Anterior cingulate cortex (tissue), 58 donors: ENCODE data around the gene TBC1D9B.

Experiments
- DNase-seq, 58 donors: peaks; one replicate each; lab custom pipeline; 2025; lab: John Stamatoyannopoulos, UW

TBC1D9B gene

DNA sequence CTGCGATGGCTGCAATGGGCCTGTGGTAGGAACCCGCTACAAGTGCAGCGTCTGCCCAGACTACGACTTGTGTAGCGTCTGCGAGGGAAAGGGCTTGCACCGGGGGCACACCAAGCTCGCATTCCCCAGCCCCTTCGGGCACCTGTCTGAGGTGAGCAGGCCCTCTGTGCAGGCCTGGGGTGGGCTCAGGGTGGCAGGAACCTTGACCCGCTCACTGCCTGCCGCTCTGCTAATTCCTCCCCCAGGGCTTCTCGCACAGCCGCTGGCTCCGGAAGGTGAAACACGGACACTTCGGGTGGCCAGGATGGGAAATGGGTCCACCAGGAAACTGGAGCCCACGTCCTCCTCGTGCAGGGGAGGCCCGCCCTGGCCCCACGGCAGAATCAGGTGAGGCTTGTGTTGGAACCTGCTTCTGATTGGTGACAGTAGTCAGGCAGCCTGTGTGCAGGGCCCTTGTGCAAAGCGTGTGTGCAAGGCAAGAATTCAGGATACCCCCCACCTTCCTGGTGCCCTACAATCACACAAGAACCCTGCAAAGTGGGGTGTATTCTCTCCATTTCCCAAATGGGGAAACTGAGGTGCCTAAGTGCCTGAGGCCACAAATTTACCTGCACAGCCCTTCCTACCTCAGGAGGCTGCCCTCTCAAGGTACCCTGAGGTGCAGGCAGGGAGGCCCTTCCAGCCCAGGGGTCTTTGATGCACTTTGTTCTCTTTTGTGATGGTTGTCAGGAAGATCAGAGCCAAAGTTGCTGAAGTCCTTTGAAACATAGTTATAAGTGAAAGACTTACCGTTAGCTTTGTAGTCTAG lies 83.6 kb downstream of the TBC1D9B start:
- DNase-seq, result no peak

DNA sequence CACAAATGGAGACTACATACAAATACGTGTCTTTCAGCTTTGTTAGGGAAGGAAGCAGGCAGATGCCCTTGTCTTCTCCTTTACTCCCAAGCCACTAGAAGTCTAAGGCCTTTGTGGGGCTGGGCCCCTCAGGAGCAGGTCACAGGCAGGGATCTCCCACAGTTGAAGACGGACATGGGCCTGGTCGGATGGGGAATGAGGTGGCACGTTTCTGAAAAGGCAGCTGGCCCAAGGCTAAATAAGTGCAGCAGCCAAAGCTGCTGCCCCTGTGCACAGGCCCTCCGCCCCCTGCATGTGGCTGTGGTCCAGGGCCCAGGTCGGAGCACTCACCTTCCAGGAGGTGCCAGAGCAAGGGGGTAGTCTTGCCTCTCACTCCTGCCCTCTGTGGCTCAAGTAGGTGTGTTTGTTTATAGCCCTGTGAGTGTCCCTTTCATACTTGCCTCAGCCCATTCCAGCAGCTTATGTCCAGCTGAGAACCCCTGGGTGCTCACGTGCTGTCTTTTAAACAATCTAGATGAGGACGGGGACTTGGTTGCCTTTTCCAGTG lies 85.2 kb downstream of the TBC1D9B start:
- no peak for DNase-seq

DNA sequence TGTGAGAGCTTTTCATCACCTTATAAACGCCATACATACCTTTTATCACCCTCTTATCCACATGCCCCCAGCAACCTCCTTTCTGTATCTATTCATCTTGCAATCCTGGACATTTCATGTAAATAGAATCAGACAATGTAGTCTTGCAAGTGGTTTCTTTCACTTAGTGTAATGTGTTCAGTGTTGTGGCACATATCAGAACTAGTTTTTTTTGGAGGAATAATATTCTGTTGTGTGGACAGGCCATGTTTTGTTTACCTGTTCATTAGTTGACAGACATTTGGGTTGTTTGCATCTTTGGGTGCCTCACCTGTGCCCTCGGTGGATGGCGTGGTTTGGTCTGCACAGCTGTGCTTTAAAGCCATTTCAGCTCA lies 85.7 kb downstream of the TBC1D9B start:
- no peak for DNase-seq

DNA sequence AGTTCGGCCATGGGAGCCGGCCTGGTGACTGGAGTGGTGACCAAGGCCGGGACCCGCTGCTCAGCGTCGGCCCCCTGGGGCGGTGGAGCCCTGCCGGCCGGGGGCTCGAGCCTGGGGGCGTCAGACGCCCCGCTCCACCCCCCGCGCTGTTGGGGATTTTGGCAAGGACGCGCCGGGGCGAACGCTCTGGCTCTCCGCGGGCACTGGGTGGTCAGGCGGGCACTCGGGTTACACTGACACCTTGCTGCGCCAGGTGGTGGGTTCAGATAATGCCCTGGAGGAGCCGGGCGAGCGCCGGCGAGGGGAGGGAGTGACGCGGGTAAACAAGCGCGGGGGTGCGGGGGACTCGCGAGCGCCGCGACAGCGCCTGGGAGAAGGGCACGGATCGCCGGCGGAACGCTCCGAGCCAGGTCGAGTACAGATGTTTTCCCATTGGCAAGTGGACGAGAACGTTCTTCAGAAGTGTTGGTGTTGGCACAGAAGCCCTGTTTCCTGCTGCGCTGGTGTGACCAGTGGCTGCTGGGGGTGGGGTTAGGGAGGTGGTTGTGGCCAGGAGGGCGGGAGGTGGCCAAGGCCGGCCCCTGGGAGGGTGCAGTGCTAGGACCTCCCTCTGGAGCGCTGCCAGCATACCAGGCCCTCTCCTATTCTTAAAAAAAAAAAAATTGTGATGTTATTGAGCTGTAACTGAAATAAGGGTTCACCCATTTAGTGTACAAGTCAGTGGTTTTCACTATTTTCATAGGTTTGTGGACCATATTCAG lies 86.2 kb downstream of the TBC1D9B start:
- peak in 57 of 58 donors; percentile 13 to 92 (median 83) for DNase-seq

DNA sequence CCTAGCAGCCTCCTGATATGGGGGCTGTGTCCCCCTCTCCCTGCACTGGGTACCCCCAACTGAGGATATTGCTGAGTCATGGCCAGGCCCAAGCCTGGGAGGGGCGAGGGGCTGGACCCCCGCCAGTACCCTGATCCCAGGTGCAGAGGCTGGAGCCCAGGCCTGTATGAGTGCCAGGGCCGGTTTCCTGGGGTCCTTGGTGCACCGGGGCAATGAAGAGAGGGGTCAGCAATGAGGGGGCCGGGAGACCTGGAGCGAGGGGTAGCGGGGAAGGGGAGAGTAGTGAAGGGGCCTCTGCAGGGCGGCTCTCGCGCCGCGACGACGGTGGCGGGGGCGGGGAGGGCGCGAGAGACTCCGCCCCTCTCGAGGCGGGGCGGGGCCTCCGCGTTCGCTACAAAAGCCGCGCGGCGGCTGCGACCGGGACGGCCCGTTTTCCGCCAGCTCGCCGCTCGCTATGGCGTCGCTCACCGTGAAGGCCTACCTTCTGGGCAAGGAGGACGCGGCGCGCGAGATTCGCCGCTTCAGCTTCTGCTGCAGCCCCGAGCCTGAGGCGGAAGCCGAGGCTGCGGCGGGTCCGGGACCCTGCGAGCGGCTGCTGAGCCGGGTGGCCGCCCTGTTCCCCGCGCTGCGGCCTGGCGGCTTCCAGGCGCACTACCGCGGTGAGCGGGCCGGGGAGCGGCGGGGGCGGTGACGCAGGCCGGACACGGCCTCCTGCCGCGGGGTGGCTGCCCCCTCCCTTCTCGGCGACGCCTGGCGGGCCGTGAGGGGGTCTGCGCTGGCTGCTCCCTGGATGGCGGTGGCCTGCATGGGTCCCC lies 87.0 kb downstream of the TBC1D9B start, which contains the start of gene SQSTM1:
Gene SQSTM1, plus strand, starts transcription at position 423 of the 815 bp plus-strand sequence. Its CDS starts 32 bp downstream, at position 455.
- DNase-seq, result peak; percentile 5 to 90 (median 82)

DNA sequence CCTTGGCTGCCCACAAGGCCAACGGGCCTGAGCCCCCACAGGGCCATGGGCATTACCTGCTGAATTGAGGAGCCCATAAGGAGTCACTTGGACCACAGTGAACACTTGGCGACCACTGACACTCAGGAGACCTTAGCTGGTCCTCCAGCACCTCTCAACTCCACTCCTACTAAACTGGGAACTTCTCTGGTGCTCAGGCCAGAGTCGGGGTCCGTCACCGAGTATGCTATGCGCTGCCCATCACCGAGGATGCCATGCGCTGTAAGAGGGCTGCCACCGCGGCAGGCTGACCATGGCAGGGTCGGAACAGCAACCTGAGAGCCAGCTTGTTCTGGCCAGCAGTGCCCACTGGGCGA lies 87.6 kb downstream of the TBC1D9B start:
- DNase-seq, result peak in 4 of 58 donors; percentile 53 to 72 (median 61)

DNA sequence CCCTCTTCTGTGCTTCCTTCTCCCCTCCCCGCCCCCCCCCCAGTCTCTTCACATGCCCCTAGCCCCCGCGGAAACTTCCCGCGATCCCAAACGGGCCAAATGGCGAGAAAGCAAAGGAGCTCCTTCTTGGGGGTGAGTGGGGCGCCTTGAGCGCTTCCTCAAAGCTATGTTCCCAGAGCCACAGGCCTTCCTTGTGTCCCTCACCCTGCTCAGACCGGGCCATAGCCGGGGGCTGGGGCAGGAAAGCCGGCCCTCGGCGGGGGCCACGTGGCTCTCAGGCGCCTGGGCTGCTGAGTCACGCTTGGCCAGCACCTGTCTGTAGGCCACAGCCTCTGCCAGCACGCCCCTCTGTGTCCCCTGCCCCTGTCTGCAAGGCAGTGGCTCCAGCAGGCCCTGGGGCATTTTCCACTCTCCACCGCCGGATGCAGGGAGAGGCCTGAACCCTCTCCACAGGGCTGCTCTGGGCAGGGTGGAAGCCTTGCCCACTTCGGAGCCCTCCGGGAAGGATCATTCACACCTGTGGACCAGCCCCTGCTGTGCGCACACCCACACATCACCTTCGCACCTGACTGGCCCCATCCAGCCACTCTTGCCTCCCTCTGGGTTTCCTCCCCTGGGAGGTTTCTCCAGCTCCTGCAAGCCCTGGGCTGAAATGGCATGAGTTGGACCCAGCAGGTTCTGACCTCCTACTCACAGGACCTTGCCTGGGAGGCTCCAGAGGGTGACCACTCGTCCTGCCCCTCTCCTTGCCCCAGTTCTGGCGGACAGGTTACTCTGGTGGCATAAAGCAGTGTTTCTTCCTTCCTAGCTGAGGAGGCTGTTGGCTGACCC lies 88.2 kb downstream of the TBC1D9B start:
- peak in 46 of 58 donors; percentile 35 to 84 (median 69) for DNase-seq

DNA sequence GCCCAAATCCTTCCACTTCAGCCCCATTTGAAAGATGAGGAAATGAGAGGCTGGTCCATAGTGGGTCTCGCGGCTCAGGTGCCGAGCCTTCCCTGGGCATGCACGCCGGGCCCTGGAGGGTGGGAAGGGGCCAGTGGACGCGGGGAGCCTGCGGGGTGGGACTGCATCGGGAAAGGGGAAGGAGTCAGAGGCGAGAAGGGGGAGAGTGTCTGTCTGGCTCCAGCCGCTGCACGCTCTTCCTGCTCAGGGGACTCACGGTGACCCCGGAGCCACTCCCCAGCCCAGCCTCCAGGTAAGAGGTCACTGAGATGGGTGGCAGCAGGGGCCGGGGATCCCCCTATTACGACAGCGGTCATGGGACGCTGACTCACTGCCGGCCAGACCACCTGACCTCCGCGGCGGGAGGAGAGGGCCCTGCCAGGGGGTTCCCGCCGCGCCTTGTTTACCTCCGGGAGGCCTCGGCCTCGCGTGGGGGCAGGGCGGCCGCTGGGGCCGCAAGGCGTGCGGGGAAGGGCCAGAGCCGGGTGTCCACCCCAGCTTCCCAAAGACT lies 88.9 kb downstream of the TBC1D9B start:
- peak; percentile 31 to 97 (median 89) for DNase-seq

DNA sequence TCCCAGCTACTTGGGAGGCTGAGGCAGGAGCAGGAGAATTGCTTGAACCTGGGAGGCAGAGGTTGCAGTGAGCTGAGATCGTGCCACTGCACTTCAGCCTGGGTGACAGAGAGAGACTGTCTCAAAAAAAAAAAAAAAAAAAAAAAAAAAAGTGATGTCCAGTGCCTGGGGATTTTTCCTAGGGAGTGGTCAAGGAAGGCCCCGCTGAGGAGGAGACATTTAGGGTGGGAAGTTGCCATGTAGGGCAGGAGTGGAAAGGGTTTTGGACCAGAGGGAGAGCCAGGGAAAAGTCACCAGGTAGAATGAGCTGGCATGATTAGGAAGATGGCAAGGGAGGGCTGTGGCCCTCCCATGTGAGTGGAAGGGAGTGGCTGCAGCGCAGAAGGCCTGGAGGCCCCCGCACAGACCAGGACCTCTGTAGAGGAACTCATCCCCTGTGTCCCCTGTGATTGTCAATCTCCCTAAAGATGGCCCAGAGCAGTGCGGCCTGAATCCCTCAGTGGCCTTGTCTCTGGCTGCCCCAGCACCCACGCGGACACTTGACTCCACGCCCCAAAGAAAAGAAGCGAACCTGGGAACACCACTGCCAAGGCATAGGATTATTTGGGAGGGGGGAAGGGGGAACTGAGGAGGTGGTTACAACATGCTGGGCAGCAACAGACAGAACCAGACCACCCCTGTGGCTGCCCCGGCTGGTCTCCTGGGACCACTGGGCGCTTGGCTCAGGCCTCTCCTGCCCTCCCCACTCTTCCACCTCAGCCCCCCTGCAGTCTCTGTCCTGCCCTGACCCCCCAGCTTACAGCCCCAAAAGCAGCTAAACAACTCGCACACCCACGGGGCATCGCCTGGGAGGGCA lies 89.6 kb downstream of the TBC1D9B start:
- DNase-seq, result peak in 1 of 58 donors; percentile 59

DNA sequence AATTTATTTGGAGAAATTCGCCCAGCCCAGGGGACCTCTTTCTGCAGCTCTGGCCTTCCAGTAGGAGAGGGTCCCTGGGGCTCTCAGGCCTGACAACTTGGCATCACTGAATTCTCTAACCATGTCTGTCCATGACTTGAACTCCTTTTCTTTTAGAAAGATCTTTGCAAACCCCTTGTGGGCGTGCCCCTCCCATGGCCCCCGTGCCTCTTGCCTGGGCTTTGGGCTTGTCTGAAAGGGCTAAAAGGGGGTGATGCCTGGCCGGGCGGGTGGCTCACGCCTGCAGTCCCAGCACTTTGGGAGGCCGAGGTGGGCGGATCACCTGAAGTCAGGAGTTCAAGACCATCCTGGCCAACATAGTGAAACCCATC lies 90.2 kb downstream of the TBC1D9B start:
- DNase-seq, result no peak

DNA sequence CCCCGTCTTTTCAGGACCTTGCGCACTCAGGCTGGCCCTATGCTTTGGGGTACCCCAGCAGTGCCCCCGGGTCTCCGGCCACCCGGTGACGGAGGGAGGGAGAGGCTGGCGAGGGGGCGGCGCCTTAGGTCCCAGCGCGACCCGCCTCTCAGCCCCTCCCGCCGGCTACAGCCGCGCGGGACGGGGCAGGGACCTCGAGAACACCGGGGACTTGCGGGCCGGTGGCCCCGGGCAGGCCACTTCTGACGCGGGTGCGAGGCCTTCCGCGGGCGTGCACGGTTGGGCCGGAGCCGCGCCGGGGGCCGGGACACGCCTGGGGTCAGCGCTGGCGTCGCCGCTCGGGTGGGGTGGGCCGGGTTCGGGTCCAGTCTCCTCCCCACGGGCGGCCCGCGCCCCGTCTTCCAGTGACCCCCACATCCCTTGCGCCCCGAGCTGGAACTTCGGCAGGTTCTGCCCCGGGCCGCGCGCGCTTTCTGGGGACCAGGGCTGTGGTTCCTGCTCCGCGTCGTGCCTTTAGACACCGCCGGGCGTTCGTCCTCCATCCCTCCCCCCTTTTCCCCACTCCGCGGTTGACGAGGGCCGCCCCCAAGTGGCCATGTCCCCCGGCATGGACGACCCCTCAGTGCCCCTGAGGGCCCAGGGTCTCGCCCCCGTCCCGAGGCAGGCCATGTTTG lies 90.8 kb downstream of the TBC1D9B start:
- no peak for DNase-seq

DNA sequence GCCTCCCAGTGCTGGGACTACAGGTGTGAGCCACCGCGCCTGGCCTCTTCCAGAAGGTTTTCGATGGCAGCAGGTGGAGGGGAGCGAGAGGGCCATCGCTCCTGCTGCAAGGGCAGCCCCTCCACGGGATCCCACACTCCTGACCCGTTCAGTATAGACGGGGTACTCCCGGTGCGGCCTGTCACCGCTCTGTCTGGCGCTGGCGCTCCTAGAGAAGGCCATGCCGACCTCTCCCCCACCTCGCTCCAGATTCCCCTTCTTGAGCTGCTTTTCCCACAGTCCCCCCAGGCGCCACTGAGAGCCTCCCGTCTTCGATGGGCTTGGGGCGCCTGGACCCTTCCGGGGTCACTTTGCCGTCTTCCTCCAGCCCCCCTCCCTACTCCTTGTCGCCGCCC lies 91.3 kb downstream of the TBC1D9B start:
- DNase-seq, result no peak

DNA sequence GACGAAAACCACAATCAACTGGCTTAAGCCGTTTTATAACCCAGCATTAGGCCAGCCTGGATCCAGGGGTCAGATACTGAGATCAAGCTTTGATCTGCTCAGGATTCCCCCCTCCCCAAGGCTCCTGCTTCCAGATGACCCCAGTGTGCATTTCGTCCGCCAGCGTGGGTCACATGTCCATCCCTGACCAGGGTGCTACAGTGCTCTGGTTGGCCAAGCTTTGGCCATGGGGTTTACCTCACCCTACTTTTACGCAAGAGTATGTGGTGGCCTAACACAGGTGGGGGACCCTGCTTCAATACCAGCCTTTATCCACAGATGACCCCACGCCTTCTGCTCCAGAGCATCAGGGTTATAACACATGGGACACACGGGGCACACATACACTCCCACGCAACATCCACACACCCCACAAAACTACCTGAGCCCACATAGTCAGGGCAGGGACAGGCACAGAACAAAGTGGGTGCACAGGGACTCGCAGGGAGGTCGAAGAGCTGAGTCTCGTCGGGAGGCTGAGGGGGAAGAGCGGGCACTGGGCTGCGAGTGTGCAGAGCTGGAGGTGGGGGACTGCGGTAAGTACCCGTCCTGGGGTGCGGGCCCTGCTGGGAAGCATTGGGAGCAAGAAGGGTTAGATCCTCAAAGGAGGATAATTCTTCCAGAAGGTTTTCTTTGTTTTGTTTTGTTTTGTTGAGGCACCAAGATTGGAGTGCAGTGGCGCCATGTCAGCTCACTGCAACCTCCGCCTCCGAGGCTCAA lies 92.0 kb downstream of the TBC1D9B start:
- no peak for DNase-seq

DNA sequence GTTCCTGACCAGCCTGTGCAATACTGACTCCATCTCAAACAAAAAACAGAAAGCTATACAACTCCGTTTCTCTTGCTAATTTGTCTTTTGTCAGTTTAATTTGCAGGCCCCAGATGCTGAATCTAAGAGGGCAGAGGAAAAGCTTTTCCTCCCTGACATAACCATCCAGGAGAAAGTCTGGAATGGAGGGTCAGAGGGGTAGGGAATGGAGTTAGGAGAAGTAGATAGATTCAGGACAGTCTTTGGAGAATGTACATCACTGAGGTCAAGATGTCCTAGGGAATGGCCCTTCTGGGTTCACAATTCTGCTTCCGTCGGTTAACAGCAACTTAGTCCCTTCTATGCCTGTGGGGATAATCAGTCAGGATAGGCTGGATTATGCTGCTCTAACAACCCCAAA lies 93.6 kb downstream of the TBC1D9B start:
- no peak for DNase-seq

DNA sequence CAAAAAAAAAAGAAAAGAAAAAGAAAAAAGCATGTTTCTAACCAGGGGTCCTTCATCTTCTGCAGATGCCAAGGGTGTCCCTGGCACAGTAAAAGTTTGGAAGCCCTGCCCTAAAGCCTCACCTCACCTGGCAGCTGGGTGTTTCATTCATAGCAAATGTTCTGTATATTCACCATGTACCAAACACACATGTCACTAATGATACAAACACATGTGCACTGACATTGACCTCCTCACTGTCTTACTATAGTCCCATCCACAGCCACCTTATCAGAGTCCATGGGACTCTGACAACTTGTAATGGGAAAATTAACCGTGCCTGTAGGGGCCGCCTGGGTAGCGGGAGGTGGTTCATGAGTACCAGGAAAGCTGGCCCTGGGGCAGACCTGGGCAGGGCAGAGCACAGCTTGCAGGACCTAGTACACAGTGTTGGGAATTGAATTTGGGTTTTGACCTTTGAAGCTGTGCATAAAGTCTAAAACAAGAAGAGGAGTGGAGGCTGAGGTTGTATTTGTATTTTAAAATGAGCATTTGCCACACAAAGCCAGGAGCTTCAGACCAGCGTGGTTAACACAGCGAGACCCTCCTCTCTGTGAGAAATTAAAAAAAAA lies 94.6 kb downstream of the TBC1D9B start:
- no peak for DNase-seq

DNA sequence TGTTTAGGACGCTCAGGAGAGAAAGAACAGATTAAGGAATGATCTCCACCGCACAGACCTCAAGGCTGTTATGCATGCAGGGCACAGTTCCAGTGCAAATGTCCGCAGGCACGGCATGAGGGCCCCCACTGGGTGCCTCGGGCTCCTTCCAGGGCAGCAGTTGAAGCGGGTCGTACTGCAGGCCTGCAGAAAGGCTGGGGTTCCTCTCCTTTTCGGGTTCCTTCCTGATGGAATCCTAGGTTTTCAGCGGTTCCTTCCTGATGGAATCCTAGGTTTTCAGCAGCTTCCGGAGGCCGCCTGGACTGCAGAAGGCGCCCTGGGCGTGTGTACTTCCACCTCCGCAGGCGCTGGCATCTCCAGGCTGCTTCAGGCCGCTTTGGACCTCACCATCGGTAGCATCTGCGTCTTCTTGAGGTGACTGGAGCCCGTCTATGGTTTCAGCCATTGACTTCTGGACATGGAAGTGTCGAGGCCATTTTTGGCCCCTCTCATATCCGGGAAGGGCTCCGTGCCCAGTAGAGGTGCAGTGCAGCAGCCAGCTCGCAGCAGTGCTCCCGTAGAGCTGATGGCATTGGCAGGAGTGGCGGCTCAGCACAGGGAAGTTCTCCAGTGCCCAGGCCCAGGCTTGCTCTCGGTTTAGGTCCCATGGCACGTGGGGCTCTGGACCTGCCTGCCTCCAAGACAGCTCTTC lies 95.4 kb downstream of the TBC1D9B start:
- DNase-seq, result no peak
